Fibroblast of skin of left quadriceps (primary cell): Measurements from ENCODE around the gene OXTR.

ENCODE experiments used
- DNase-seq, 2 experiments: peaks; one replicate each; pipeline ENCODE4 v3.0.0-alpha.2; 2013; ENCODE audit warnings: low read depth in 2 of 2

The OXTR gene

GRCh38 chr3:8767667-8768363 lies 1.6 kb downstream of the OXTR start:
- no peak for DNase-seq

- DNase-seq, result no peak
Measured at GRCh38 chr3:8767256-8767666, 2.2 kb downstream of the OXTR start.

DNA sequence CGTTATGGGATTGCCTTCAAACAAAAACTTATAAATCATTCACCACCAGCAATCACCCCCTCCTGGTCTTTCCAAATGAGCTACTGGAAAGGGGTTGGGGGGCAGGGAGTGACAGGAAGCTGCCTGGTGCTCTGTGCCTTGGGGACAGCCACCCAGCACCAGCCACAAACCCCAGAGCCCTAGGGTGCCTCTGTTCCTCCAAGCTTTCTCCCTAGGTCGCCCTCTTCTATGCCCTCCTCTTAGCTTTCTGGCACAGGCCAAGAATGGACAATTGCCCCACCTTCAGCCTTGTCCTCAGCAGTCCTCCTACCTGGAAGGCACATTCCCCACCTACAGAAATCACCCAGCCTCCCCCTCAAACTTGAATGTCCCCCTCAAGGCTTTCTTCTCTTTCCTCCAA lies 3.3 kb downstream of the OXTR start:
- no peak for DNase-seq

DNA sequence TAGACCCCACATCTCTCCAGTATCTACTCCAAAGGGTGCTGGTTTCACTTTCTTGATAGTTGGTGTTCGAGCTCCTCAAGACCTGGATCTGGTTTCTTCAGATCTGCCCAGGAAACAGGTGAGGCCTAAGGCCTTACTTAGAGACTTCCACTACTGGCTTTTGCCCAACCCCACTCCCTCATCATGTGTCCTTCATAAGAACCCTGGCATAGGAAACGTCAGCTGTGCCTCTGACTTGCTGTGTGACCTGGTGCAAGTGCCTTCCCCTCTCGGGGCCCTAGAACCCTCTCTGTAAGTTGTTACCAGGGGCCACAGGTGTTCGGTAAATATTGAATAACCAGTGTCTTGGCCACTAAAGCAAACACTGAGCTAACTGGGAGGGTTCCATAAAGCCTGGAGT lies 3.9 kb downstream of the OXTR start:
- no peak for DNase-seq

DNA sequence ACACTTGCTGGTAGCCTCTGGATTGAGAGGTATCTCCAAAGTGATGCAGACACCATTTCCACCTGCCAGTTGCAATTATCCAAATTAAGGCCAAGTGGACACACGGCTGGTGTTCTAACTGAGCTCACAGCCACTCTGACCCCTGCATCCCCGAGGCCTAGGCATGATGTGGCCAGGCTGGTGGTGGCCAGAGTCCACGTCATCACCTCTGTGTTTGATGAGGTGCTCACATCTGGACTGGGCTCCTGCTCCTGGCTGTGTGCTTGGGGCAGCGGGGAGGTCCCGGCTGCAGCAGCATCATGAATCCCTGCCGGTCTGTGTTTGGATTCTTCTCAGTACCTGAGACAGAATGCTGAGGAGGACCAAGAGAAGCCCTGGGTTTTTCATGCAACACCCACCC lies 4.9 kb downstream of the OXTR start:
- DNase-seq, result no peak

- no peak for DNase-seq
Measured at GRCh38 chr3:8762607-8763377, 6.6 kb downstream of the OXTR start.

- no peak for DNase-seq
Measured at GRCh38 chr3:8761866-8762265, 7.5 kb downstream of the OXTR start.

DNA sequence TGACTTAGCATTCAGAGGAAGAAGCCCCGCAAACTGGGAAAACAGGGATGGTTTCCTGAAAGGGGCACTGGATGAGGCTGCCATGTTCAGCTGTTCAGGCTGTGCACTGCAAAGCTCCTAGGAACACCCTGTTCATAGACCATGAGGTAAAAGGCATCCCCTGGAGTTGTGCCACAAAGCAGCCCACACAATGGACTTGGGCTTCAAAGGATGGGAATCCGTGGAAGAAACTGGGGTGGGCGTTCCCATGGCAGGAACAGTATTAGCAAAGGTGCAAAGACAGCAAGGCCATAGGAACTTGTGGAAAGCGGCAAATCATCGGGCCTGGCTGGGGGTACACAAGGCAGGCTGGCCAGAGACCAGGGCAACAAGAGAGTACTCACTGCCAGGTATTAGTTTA lies 8.9 kb downstream of the OXTR start:
- DNase-seq, result no peak

DNA sequence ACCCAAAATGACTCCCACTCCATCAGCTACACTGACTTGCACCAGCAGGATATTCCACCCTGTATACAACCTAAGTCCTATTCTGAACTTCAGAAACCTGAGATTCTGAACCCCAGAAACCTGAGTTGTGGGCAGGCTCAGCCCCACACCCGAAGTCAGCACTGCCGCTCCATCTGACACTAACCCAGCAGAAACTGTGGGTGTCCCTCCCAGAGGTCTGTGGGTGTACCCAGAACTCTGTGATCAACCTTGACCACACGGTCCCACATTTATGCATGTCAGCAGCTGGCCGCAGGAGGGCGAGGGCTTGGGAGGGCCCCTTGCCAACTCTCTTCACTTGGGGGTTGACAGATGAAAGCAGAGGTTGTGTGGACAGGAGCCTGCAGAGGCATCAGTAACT lies 9.3 kb downstream of the OXTR start:
- no peak for DNase-seq

DNA sequence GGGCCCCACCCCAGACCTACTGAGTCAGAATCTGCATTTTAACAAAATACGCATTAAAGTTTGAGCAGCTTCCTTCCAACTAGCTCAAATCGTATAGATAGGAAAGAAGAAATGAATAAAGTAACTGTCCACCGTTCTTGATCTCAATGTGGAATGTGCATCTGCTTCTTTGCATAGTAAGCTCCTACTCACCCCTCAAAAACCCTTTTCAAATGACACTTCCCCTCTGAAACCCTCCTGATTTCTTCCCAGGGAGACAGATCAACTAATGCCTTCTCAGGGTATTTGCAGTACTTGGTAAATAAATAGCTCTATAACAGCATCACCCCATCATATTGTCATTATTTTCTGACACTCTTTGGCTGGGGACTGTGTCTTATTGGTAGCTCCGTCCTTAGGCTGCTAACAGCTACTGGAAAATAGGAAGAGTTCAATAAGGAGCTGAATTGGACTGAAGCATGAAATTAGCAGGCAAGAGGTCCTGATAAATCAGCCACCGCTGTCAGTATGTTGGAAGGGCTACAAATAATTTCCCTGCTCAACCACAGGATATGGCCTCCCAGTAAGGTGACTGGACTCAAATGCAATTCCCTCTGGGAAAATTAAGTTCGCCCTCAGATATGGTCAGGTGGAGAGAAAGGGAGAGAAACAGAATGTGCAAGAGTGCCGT lies 10.2 kb downstream of the OXTR start:
- DNase-seq, result no peak

DNA sequence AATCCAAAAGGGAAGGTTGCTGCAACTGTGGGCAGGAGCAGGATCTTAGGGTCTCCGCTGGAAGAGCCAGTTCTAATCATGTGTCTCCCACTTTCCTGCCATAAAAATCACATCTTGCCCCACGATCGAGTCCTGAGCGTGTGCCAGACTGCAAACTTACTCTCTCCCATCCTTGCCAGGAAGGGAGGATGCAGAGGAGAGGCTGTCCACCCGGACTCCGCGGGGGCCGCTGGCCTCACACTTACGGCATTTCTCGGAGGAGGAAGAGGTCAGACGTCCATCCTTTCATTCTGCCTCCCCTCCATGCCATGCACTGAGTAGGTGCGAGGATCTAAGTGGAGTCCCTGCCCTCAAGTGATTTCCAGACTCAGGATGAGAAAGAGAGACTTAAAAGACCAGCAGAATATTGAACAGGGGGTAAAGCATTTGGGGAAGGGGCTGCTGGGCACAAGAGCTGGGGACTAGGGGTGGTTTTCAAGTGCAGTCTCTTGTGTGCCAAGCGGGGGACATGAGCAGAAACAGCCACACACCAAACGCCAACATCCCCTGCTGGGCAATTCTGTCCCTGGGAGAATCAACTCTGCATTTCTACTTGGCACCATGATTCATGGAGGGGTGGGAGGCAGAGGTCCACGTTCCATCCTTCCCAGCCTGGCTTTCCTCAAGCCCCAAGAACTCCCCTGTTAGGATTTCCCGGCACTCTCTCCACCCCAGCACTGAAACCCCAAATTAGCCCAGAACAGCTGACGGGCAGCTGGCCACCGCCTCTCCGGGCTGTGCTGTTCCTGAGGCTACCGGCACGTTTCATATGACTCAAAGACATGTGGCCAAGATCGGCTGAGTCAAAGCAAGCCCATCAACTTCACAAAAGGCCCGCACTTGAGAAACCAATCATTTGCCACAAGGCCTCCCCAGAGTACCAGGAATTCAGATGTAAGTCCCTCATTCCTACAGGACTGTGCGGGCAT lies 11.6 kb downstream of the OXTR start:
- peak; percentile 48 to 59 for DNase-seq

DNA sequence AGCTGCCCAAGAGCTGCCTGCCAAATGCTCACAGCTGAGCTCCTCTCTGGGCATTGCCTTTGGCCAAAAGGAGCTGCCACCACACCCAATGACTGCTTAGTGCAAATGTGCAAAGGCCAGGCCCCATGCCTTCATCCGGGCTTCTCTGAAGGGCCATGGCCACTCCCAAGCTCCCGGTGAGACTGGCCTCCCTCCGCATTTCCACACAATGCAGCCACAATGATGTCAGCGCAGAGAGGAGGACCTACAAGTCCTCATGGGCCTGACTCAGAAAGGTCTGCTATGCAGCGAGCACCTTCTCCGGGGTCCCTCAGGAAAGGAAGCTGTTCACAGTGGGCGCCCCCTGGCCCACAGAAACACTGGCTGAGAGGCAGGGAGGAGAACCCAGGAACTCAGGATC lies 12.7 kb downstream of the OXTR start:
- DNase-seq, result no peak

DNA sequence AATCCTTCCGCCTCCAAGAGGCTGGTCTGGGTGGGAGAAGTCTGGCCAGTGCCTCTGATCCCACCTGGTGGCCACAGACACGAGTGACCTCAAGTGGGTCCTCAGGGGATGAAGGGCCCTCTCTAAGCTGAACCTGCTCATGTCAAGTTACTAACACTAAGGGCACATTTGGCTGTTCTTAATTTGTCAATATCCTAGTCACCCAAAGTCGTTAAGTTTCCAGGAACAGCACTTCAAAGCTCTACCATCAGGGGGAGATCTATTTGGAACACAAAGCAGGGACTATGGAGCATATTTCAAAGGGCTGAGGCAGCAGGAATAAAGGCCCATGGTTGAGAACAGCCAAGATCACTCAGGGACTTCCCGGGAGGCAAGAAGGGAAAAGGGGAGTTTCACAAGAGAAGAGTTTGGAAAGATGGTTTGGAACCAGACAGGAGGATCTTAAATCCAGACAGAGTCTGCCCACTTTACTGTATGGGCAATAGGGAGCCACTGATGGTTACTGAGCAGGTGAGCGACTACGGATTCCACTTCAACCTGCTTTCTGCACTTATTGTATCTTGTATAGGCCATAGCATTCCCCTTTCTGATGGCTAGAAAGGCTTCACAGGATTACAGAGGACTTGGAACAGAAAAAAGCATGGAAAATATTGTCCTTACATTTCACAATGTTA lies 13.7 kb downstream of the OXTR start:
- no peak for DNase-seq

- no peak for DNase-seq
Measured at GRCh38 chr3:8755097-8755496, 14.3 kb downstream of the OXTR start.

DNA sequence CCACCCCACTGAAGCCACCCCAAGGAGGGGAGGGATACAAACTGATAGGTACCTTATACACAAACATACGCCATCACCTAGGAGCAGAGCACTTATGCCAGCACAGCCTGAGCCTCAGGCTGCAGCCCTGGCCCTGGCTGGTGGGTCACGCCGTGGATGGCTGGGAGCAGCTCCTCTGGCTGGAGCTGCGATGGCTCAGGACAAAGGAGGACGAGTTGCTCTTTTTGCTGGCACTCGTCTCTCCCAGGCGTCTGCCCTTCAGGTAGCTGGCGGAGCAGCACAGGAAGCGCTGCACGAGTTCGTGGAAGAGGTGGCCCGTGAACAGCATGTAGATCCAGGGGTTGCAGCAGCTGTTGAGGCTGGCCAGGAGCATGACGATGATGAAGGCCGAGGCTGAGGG lies 16.6 kb downstream of the OXTR start:
- DNase-seq, result no peak

GRCh38 chr3:8749316-8749715 lies 20.1 kb downstream of the OXTR start:
- no peak for DNase-seq

DNA sequence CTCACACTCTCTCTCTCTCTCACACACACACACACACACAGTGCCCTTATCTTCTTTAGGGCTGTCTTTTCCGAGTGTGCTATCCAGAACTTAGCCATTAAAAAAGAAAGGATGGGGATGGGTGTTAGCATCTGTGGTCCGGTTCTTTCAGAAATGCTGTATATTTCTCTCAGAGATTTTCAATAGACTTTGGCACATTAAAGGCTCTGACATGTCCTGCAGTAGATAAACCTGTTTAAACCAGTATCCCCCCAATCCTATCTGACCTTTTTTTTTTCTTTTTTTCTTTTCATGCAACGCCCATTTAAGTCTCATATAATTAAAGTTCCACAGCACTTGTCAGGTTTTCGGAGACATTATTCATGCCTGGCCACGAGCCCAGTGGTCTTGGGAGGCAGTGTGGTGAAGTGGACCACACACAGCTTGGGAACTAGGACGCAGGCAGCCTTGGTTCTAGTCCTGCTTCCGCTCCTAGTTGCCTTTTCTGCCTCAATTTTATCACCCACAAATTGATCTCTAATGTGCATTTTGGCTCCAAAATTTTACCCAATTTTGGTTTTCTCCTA lies 22.6 kb downstream of the OXTR start:
- DNase-seq, result no peak

GRCh38 chr3:8745619-8746370 lies 23.6 kb downstream of the OXTR start:
- DNase-seq, result no peak

GRCh38 chr3:8743911-8744310 lies 25.5 kb downstream of the OXTR start:
- no peak for DNase-seq

DNA sequence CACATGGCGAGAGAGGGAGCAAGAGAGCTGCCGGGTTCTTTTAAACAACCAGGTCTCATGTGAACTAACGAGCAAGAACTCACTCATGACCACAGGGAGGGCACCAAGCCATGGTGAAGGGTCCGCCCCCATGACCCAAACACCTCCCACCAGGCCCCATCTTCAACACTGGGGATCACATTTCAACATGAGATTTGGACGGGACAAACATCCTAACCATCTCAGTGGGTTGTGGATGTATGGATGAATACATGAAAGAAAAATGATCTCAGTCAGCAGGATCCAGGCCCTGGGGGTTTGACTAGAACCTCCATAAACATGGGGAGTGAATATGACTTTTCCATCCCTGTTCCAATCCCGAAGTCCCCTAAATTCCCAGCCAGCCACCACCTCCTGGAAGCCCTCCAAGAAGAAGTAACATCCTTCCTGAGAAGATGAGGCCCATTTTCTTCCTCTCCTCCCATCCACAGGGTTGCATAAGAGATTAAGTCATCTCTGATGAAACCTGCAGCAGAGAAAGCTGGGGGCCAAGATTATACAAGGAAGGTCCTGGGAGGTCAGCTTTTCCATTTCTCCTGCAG lies 26.3 kb downstream of the OXTR start:
- DNase-seq, result peak; percentile 47 to 53
